ENCODE measurements around the gene RNMT.
A peak's percentile ranks its signal among the peaks of the same experiment; 100 is the strongest.
"Not testable (repeated sequence)": the region's sequence is repeated elsewhere in the genome, so short reads cannot be mapped to it uniquely, and the experiment has no call there.

The RNMT gene

GRCh38 chr18:13745696-13746095 is 19.2 kb downstream of the RNMT start:
- no peak for DNase-seq

GRCh38 chr18:13746633-13747032 is 20.2 kb downstream of the RNMT start:
- DNase-seq, result no peak

DNA sequence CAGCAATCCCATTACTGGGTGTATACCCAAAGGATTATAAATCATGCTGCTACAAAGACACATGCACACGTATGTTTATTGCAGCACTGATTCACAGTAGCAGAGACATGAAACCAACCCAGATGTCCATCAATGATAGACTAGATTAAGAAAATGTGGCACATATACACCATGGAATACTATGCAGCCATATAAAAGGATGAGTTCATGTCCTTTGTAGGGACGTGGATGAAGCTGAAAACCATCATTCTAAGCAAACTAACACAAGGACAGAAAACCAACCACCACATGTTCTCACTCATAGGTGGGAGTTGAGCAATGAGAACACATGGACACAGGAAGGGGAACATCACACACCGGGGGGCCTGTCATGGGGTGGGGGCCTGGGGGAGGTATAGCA is 25.1 kb downstream of the RNMT start:
- not testable (repeated sequence) for DNase-seq

GRCh38 chr18:13756261-13756660 is 29.8 kb downstream of the RNMT start:
- no peak for DNase-seq

GRCh38 chr18:13756671-13757070 is 30.2 kb downstream of the RNMT start:
- no peak for DNase-seq

DNA sequence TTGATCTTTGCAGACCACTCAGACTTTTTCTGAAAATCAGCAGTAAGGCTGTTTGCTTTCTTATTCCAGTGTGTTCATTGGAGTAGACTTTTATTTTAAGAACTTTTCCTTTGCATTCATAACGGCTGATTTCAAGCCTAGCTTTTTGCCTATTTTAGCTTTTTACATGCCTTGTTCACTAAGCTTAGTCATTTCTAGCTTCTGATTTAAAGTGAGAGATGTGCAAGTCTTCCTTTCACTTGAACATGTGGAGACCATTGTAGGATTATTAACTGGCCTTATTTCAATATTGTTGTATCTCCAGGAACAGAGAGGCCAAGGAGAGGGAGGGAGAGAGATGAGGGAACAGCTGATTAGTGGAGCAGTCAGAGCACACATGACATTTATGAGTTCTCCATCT is 32.1 kb downstream of the RNMT start:
- no peak for DNase-seq

- no peak for DNase-seq
These were observed 33.6 kb downstream of the RNMT start for GRCh38 chr18:13760047-13760446.

GRCh38 chr18:13762690-13763439 is 36.4 kb downstream of the RNMT start:
- DNase-seq, result no peak

DNA sequence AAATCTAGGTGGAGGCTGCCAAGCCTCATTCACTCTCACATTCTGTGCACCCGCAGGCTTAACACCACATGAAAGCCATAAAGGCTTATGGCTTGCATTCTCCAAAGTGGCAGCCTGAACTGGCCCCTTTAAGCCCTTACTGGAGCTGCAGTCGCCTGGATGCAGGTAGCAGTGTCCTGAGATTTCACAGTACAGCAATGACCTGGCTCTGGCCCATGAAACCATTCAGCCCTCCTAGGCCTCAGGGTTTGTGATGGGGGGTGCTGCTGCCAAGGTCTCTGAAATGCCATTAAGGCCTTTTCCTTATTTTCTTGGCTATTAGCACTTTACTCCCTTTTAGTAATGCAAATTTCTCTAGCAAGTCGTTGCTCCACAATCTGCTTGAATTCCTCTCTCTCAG is 48.6 kb downstream of the RNMT start:
- DNase-seq, result no peak

- no peak for DNase-seq
These were observed 64.7 kb downstream of the RNMT start for GRCh38 chr18:13791181-13791580.

DNA sequence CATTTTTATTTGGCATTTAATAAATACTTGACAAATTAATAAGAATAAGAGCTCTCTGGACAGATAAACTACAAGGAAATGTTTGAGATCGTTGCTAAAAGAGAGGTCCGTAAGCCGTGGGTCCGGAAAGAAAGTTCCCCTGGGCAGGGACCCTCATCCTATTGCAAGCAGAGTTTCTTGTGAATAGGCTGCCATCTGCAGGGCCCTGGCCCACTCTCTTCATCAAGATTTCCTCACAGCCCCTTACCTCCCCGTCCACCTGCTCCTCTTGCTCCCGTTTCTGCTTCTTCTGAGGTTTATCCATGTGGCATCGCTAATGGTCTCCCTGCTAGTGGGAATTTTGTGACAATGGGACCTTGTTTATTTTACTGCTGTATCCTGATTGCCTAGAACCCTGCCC is 67.3 kb downstream of the RNMT start:
- no peak for DNase-seq

DNA sequence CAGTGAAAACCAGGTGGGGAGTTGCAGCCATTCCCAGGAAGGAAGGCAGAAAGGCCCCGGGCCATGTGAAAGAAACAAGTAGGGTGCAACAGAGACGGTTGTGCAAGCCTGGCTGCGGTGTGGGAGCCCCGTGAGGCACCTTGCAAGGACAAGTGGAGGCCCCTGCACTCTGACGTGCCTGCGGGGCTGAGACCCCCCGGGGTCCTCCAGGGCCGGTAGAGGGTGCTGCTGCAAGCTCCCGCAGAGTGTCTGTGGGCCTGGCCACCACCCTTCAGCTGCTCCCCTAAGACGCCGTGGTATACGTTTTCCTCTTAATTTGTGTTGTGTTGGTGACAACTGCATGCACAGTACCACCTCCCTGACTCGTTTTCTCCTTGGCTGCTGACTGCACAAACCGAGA is 70.0 kb downstream of the RNMT start:
- no peak for DNase-seq

GRCh38 chr18:13797157-13797611 is 70.7 kb downstream of the RNMT start:
- no peak for DNase-seq

- no peak for DNase-seq
These were observed 72.9 kb downstream of the RNMT start for GRCh38 chr18:13799396-13799795.

GRCh38 chr18:13800505-13801259 is 74.2 kb downstream of the RNMT start:
- DNase-seq, result peak; percentile 54

DNA sequence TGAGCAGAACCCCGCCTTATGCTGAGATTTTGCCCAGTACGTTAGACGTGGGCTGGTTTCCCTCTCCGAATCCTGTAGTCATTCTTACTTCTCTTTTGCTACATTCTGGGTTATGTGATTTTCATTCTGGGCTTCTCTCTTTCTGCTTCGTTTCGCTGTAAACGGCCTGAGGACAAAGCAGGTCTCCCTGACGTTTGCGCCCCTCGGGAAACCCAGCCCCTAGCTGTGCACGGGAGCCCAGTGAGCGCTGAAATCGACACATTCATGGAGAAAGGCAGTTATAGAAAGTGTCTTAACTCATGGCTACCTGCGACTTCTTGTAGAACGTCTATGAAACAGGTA is 74.8 kb downstream of the RNMT start:
- no peak for DNase-seq

DNA sequence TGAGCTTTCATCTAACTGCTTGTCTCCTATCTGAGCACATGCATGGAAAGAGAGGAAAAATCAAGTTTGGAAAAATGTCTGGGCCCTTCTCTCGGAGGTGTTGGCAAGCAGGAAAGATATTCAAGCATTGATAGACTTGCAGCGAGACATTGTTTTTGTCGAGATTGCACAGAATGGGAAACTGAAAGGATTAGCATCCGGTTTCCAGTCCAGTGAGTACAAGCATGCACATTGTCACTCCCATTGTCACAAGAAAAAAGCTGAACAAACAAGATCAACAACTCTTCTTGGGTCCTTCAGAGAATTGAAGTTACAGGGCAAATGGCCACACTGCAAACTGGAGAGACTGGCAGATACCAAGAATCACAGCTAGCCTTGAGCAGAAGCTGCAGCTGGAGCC is 77.8 kb downstream of the RNMT start:
- no peak for DNase-seq

DNA sequence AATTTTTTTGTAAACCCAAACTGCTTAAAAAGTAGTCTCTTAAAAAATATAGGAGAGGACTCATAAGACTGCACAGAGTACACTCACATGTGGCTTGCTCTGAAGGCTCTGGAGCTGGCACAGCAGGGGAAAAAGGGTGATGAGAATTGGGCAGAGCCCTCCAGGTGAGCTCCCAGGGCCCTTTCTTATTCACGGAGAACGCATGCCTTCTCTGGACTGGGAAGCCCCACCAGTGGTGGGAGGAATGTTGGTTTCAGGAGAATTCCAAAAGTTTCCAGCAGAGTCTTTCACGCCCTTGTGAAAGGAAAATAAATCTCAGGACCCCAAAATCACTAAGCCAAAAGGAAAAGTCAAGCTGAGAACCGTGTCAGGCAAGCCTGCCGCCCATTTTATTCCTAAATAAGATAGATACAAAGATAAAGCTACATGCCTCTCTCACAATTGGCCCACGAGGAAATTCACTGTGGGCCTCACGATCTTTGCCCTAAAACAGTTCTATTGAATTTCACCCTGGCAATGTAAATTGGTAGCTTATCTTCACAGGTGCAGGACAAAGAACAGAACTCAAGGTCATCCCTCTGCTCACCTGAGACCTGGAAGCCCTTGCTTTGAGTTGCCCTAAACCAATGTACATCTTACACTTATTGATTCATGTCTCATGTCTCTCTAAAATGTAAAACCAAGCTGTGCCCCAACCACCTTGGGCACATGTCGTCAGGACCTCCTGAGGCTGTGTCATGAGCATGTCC is 82.0 kb downstream of the RNMT start:
- DNase-seq, result no peak

- DNase-seq, result no peak
These were observed 82.6 kb downstream of the RNMT start for GRCh38 chr18:13809043-13809430.

- DNase-seq, result no peak
These were observed 83.2 kb downstream of the RNMT start for GRCh38 chr18:13809531-13810255.

DNA sequence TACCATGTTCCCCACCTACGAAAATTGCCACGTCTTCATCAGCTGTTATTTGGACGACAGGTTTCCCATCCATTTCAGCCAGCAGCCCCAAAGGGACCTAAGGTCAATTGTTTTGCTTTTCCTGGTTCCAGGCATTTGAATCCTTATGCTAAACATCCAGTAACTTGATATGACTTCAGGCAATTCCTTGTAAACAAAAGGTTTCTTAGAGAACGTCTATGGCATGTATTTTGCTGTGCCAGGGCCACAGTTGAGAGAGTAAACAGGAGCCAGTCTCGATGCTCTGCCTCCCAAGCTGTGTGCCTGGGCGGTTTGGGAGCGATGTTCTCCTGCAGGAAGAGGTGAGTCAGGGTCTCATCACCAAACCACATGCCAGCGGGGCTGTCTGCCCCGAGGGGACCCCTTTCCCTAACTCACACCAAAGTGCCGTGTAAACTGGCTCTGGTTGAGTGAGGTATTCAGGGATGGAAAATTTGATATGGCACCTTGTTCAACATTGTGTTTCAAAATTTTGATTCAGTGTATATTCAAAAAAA is 84.5 kb downstream of the RNMT start:
- DNase-seq, result no peak

GRCh38 chr18:13811993-13812392 is 85.5 kb downstream of the RNMT start:
- no peak for DNase-seq

- DNase-seq, result peak; percentile 55
These were observed 86.9 kb downstream of the RNMT start for GRCh38 chr18:13813271-13813849.

Measured in NCI-H1105 (cell line).